HG03025 (cell line): ENCODE measurements around the gene ITGBL1.

Source experiments
- ATAC-seq: cut with Tn5 transposase; IDR thresholded peaks from one replicate; pipeline ENCODE4 v1.9.1; 2021; ENCODE audit warnings: mild to moderate bottlenecking, moderate library complexity; ENCODE audit not compliant: unreplicated experiment, low FRiP score

The ITGBL1 gene

GRCh38 chr13:101623470-101624209, 171.2 kb downstream of the ITGBL1 start:
- no peak for ATAC-seq

- no peak for ATAC-seq
Measured at GRCh38 chr13:101624210-101624922, 171.9 kb downstream of the ITGBL1 start.

DNA sequence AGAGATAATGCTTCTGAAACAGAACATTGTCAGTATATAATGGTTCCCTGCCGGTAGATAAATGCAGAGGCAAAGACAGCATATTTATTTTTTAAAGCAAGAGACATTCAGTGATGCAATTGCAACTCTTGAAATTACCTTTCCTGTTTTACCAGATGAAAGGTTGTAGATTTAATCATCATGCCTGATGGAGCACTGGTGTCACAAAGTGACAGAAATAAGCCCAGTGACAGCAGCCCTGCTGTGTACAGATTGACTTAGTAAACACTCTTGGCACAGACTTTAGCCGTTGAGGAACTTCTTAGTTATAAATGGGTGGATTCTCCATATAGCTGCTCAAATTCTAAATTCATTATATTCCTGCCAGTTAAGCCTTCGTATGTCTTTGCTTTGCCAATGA, 172.5 kb downstream of the ITGBL1 start:
- ATAC-seq, result no peak

DNA sequence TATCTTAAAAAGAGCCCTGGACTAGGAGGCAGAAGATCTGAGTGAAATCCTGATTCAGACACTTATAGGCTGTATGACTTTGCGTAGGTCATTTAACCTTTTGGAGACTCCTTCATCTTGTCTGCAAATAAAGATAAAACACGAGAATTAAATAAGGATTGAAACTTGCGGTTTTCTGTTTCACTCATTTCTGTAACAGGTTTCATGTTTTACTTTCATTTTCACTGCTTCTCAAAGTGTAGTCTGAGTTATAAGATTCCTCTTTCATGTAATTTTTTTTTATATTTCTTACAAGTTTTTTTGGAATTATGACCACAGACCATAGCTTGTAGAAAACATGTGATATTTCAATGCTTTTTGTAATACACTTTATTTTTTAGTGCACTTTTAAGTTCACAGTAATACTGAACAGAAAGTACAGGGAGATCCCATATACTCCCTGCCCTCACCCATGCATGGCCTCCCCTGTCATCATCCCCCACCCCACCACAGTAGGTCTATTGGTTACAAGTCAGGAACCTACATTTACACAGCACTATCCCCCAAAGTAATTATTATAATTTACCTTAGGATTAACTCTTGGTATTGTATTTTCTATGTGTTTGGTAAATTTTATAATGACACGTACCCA, 174.6 kb downstream of the ITGBL1 start:
- peak; percentile 94 for ATAC-seq

DNA sequence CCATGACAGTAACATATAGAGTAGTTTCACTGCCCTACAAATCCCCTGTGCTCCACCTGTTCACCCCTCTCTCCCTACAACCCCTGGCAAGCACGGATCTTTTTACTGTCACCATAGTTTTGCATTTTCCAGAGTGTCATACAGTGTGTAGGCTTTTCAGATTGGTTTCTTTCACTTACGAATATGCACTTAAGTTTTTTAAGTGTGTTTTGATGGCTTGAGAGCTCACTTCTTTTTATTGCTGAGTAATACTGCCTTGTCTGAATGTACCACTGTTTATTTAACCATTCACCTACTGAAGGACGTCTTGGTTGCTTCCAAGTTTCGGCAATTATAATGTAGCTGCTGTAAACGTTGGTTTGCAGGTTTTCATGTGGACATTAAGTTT, 175.1 kb downstream of the ITGBL1 start:
- ATAC-seq, result peak; percentile 44

DNA sequence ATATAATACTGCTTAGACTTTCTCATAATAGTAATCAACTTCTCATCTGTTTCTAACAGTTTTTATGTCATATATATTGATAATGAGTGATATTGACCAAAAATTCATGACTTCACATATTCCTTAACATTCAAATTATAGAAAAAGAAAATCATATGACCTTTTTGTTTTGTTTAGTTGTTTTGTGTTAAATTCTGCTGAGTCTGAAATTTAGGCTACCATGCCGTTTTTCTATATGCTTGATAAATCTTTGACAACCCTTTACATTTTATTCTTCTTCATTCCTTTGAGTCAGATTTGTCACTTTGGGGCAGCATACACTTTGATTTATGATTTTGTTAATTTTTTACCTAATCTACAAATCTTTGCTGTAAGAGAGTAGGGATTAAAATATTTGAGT, 176.4 kb downstream of the ITGBL1 start:
- no peak for ATAC-seq

GRCh38 chr13:101631395-101631794, 178.9 kb downstream of the ITGBL1 start:
- ATAC-seq, result no peak

- no peak for ATAC-seq
Measured at GRCh38 chr13:101634142-101634541, 181.7 kb downstream of the ITGBL1 start.

- no peak for ATAC-seq
Measured at GRCh38 chr13:101639711-101640110, 187.2 kb downstream of the ITGBL1 start.

- no peak for ATAC-seq
Measured at GRCh38 chr13:101640788-101641400, 188.4 kb downstream of the ITGBL1 start.

- no peak for ATAC-seq
Measured at GRCh38 chr13:101645871-101646270, 193.4 kb downstream of the ITGBL1 start.

GRCh38 chr13:101647760-101648159, 195.3 kb downstream of the ITGBL1 start:
- no peak for ATAC-seq

DNA sequence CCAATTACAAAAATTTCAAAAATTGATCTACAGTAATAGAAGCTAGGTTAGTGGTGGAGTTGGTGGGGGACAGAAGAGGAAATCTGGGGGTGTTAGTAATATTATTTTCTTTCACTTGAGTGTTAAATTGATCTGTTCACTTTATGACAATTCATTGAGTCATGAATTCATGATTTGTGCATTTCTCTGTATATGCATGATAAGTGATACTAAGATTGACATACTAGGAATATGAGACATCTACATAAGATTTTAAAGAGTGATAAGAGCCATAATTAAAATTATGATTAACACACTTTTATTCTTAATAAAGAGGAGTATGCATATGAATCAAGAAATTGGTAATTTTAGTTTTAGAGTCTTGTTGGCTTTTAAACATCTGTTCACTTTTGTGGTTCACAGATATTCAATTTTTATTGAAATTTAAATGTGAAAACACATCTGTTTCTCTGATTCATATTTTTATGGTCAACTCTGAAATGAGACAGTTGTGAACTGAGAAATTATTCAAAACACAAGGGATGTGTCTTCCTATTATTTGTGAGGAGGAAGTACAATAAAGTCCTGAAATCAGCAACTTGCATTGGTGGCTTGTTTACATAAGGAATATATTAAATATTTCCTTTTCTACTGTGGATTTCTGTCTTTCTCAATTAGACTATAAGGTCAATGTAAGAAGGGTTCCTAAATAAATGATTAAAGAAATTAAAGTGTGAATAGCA, 196.5 kb downstream of the ITGBL1 start:
- no peak for ATAC-seq

DNA sequence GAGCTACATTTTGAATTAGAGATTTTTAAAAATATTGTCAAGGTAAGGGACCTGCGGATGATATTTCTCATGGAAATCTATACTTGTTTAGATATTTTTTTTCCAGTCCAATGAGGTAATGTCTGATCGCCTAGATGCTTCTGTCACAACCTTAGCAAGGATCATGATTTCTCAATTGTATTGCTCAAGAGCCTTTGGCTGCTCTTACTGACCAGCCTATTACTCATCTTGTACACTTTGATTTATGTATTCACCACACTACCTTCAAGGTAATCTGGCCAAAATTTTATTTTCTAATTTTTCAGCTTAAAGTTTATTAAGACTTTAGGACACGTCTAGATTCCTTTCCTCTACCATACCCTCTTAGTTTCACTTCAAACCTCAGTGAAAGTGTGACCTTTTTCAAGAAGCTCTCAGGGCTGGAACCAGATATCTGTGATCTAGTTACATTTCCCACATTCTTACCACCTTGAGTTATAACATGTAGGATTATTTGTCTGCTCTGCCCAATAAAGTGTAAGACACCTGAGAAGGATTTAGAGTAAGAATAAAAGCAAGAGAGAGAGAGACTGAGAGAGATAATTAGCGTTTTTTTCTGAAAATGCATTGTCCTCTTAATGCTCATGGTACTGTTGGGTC, 197.1 kb downstream of the ITGBL1 start:
- ATAC-seq, result no peak

GRCh38 chr13:101654883-101655282, 202.4 kb downstream of the ITGBL1 start:
- no peak for ATAC-seq

GRCh38 chr13:101655435-101655834, 203.0 kb downstream of the ITGBL1 start:
- no peak for ATAC-seq

DNA sequence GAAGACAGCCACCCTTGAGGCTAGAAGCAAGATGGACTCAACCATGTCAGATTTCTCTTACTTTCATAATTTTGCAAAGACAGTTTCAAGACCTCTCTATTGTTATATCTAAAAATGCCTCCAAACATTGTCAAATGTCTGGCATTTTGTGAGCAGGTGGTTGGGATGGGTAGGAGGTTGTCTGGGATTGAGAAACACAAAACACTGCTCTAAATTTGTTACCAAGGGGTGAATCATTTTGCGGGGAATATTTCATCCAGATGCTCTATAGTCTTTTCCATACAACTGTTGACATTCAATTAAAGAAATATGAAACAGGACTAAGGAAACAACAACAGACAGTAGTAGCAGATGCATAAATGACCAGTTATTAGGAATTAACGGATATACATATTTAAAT, 208.2 kb downstream of the ITGBL1 start:
- ATAC-seq, result no peak

- ATAC-seq, result no peak
Measured at GRCh38 chr13:101661839-101662238, 209.4 kb downstream of the ITGBL1 start.

DNA sequence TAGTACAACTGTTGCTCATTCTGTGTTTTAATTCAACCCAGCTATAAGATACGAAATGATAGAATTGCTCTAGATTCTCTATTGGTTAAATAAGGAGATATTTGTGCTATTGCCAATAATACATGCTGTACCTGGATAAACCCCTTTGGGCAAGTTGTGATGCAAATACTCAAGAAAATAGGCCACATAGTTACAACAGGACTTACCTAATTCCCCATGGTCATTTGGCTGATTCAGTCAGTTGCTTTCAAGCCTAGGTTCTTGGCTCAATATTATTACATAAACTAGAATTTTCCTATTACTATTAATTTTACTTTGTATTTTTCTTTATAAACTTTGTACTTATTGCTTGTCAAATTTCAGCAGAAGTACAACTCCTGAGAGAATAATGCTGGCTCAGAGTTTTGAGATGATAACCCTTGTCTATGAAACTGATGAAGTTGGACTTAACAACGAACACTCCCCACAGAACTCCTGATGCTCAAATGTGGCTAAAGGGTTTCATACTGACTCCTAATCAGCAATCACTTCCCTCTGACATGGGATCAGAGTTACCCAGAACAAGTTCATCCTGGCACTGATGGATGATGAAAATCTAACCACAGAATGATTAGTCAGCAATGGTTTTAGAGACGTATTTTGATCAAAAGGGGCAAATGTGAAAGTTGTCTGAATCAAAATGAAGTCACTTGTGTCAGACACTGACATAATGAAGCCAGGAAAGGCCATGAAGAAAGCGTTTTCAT, 221.1 kb downstream of the ITGBL1 start:
- no peak for ATAC-seq
